MCF 10A (cell line): ENCODE data around the gene GPR25. TPM values are rescaled to one million over a fixed set of nuclear protein-coding genes. Genes with fewer than 3 reads are reported as not detected.

Experiments
- BruUV-seq: library from RNA; stranded (reverse); fragments of 400-500 nt; replicated peaks from 2 replicates; lab custom pipeline; 2021; lab: Mats Ljungman, UMichigan
- CTCF ChIA-PET: fragments of 300-600 bp; sonication (Branson Sonifier 250); formaldehyde crosslinking; extraction: SDS; loops from one replicate; lab custom pipeline; 2021; ENCODE audit warnings: antibody characterized with exemption, inconsistent platforms; lab: Yijun Ruan, JAX
- POLR2A ChIA-PET: fragments of 300-600, 350-650 bp; sonication (Branson Sonifier 250); formaldehyde crosslinking; extraction: SDS; loops from one replicate; lab custom pipeline; 2020; ENCODE audit warnings: antibody characterized with exemption, inconsistent platforms; lab: Yijun Ruan, JAX
- DNase-seq: peaks from one replicate; pipeline ENCODE4 v3.0.0-alpha.2; 2018; ENCODE audit not compliant: unreplicated experiment
- H3K27ac Mint-ChIP-seq: one replicate; pipeline ENCODE4 v1.8.0; 2022; ENCODE audit warnings: mild to moderate bottlenecking, low read depth, mixed read lengths; ENCODE audit not compliant: unreplicated experiment
- H3K27me3 Mint-ChIP-seq: one replicate; pipeline ENCODE4 v1.8.0; 2022; ENCODE audit warnings: mixed read lengths; ENCODE audit not compliant: insufficient read depth, unreplicated experiment
- H3K36me3 Mint-ChIP-seq: one replicate; pipeline ENCODE4 v1.8.0; 2022; ENCODE audit warnings: mild to moderate bottlenecking, moderate library complexity, mixed read lengths; ENCODE audit not compliant: insufficient read depth, unreplicated experiment
- H3K4me1 Mint-ChIP-seq: one replicate; pipeline ENCODE4 v1.8.0; 2022; ENCODE audit warnings: mixed read lengths; ENCODE audit not compliant: insufficient read depth, unreplicated experiment
- H3K4me3 Mint-ChIP-seq: one replicate; pipeline ENCODE4 v1.8.0; 2022; ENCODE audit warnings: mild to moderate bottlenecking, moderate library complexity, mixed read lengths; ENCODE audit not compliant: unreplicated experiment
- H3K9me3 Mint-ChIP-seq: one replicate; pipeline ENCODE4 v1.8.0; 2022; ENCODE audit warnings: mixed read lengths; ENCODE audit not compliant: unreplicated experiment
- intact Hi-C: fragments of 100-400 bp; cut with micrococcal nuclease; formaldehyde crosslinking; loops from 2 replicates; pipeline ENCODE4 v1.14.1; 2022
- total RNA-seq: library from RNA; stranded (reverse); gene quantifications from 2 replicates; pipeline ENCODE4 v1.2.3, GENCODE V29; 2022
- TF ChIP-seq, protein P1 (sequence below): fragments of 200-600 bp; IDR thresholded peaks from one replicate; pipeline ENCODE4 v1.8.0; 2022; ENCODE audit warnings: antibody characterized with exemption, mild to moderate bottlenecking; ENCODE audit not compliant: unreplicated experiment

GPR25 gene
- total RNA-seq, 1 experiment from 2014 or later: 0.68 TPM

DNA sequence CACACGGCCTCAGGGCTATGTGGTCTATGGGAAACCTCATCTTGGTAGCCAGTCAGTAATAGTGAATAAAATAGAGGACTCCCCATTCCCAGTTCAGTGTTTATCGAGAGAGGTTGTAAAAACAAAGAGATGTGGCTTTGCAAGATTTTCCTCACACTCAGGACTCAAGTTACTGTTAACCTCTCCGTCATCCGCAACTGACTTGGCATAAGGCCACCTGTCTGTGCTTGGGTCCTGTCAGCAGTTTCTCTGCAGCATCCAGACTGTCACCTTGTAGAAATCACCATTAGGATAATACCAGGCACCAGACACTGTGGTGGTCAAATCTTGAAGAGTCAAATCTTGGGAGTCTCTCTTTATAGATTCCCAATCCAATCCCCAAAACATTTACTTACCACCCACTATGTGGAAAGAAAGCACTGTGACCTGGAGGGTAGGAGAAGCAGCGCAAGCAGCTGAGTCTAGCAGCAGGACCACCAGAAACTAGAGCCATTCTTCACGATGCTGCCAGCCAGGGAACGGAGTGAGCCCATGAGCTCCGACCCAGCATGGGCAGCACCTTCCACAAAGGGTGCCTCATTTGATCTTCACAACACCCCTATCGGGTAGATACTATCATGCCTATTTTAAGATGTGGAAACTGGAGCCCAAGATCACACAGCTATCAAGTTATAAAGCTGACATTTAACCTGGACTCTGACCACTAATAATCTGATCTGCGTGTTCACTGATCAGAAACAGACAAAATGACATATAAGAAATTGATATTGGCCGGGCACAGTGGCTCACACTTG, 5.6 kb upstream of the GPR25 start:
- no peaks in the 10 kb centered on the region for H3K4me1 Mint-ChIP-seq
- peaks cover 51% of the 10 kb centered on the region for H3K36me3 Mint-ChIP-seq
- H3K27ac Mint-ChIP-seq: no peak overlapping the region
- TF ChIP-seq, protein P1, sequence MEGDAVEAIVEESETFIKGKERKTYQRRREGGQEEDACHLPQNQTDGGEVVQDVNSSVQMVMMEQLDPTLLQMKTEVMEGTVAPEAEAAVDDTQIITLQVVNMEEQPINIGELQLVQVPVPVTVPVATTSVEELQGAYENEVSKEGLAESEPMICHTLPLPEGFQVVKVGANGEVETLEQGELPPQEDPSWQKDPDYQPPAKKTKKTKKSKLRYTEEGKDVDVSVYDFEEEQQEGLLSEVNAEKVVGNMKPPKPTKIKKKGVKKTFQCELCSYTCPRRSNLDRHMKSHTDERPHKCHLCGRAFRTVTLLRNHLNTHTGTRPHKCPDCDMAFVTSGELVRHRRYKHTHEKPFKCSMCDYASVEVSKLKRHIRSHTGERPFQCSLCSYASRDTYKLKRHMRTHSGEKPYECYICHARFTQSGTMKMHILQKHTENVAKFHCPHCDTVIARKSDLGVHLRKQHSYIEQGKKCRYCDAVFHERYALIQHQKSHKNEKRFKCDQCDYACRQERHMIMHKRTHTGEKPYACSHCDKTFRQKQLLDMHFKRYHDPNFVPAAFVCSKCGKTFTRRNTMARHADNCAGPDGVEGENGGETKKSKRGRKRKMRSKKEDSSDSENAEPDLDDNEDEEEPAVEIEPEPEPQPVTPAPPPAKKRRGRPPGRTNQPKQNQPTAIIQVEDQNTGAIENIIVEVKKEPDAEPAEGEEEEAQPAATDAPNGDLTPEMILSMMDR: no peak
- BruUV-seq: no TSS peak
- CTCF ChIA-PET: interaction anchor here (0.5 to 1.6 kb wide), 8 partner anchors 11 to 381 kb away, joined by 3 to 6 read pairs (median 3); no protein-coding TSS in a partner anchor
- no peak overlapping the region for H3K4me3 Mint-ChIP-seq
- no peaks in the 10 kb centered on the region for H3K27me3 Mint-ChIP-seq
- intact Hi-C loops: no loop called here
- POLR2A ChIA-PET: interaction anchor here (0.5 to 1.9 kb wide), 10 partner anchors 10 to 307 kb away, joined by 3 to 7 read pairs (median 4); partner anchors contain the start of gene INAVA
- no peaks in the 10 kb centered on the region for H3K9me3 Mint-ChIP-seq
- no peak for DNase-seq

DNA sequence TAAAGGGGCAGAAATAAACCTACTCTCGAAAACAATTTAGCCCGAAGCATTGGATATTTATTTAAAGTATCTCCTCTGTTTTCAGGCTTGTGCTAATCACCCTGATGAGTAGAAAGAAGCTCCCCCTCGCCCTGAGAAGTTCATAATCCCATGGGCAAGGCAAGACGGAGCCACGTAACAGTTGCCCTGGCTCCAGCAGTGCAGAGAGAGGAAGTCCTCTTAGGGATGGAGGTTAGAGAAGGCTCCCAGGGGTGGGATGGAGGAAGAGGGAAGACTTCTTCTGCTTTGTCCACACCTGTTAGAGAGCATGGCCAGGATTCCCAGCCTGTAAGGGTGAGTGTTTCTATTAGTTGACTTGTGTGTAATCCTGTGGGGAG, 3.4 kb upstream of the GPR25 start:
- Mint-ChIP-seq H3K4me1 (no peaks in the 10 kb centered on the region), H3K4me3 (no peak overlapping the region), H3K27me3 (no peaks in the 10 kb centered on the region), H3K9me3 (no peaks in the 10 kb centered on the region), H3K36me3 (peaks cover 30% of the 10 kb centered on the region), H3K27ac (no peak overlapping the region)
- TF ChIP-seq, protein P1: no peak
- ChIA-PET POLR2A (no interaction called here), CTCF (interaction anchor here (0.5 to 1.3 kb wide), 4 partner anchors 32 to 282 kb away, joined by 3 to 6 read pairs (median 3); no protein-coding TSS in a partner anchor)
- no peak for DNase-seq
- intact Hi-C loops: no loop called here
- BruUV-seq: no TSS peak

DNA sequence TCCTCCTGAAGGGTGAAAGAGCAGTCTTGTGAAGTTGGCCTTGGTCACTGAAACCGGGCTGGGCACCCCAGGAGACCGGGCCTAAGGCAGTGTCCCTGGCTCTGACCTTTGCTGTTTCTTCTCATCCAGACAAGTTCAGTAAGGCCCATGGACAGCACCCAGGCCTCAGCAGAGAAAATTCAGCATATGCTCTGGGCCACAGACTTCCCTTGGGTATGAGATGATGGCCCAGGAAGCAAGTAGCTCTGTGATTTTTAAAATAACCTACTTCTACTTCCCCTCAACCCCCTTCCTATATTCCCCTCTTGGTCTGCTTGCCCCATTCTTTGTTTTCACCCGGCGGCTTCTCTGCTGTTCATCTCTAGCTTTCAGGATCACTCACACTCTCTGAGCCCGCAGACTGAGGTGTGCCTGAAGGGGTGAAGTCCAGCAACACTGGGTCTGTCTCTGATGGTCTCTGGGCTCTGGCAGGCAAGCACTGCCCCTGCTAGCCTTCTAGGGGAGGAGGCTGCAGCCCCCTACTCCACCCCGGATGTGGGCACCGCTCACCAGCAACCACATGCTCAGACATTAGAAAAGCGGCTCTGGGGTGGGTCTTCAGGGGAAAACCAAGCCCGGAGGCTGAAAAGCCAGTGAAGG, 2.9 kb upstream of the GPR25 start:
- DNase-seq: no peak
- TF ChIP-seq, protein P1: no peak
- Mint-ChIP-seq H3K27ac (no peak overlapping the region), H3K9me3 (no peaks in the 10 kb centered on the region), H3K36me3 (peaks cover 25% of the 10 kb centered on the region), H3K27me3 (peaks cover 1% of the 10 kb centered on the region), H3K4me1 (no peaks in the 10 kb centered on the region), H3K4me3 (no peak overlapping the region)
- ChIA-PET POLR2A (interaction anchor here (1.7 kb wide), 1 partner anchor 25 kb away, joined by 4 read pairs; the partner anchor contains the start of gene INAVA), CTCF (interaction anchor here (0.6 to 1.3 kb wide), 5 partner anchors 10 to 281 kb away, joined by 3 to 4 read pairs (median 3); no protein-coding TSS in a partner anchor)
- intact Hi-C loops: no loop called here
- no TSS peak for BruUV-seq

DNA sequence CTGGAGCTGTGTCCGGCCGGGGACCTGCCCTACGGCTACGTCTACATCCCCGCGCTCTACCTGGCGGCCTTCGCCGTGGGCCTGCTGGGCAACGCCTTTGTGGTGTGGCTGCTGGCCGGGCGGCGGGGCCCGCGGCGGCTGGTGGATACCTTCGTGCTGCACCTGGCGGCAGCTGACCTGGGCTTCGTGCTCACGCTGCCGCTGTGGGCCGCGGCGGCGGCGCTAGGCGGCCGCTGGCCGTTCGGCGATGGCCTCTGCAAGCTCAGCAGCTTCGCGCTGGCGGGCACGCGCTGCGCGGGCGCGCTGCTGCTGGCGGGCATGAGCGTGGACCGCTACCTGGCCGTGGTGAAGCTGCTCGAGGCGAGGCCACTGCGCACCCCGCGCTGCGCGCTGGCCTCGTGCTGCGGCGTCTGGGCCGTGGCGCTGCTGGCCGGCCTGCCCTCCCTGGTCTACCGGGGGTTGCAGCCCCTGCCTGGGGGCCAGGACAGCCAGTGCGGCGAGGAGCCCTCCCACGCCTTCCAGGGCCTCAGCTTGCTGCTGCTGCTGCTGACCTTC, 412 bp downstream of the GPR25 start:
- no TSS peak for BruUV-seq
- intact Hi-C loops: no loop called here
- no peaks in the 10 kb centered on the region for H3K36me3 Mint-ChIP-seq
- H3K27me3 Mint-ChIP-seq: peaks cover 27% of the 10 kb centered on the region
- no peaks in the 10 kb centered on the region for H3K4me1 Mint-ChIP-seq
- CTCF ChIA-PET: interaction anchor here (0.5 kb wide), 1 partner anchor 23 kb away, joined by 5 read pairs; no protein-coding TSS in a partner anchor
- no peak overlapping the region for H3K4me3 Mint-ChIP-seq
- no peaks in the 10 kb centered on the region for H3K9me3 Mint-ChIP-seq
- POLR2A ChIA-PET: no interaction called here
- TF ChIP-seq, protein P1: no peak
- H3K27ac Mint-ChIP-seq: no peak overlapping the region
- no peak for DNase-seq
